ENCODE data around the gene MKI67. TPM values are rescaled to one million over a fixed set of nuclear protein-coding genes. Genes with fewer than 3 reads are reported as not detected.

MKI67 gene
- total and polyA plus RNA-seq, 2 of the 13 experiments (the other 11 are each of a cell fraction or from before 2014, with no cell fraction given): 6.7 to 22.9 TPM

- TF ChIP-seq, protein P1, sequence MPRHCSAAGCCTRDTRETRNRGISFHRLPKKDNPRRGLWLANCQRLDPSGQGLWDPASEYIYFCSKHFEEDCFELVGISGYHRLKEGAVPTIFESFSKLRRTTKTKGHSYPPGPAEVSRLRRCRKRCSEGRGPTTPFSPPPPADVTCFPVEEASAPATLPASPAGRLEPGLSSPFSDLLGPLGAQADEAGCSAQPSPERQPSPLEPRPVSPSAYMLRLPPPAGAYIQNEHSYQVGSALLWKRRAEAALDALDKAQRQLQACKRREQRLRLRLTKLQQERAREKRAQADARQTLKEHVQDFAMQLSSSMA (CRISPR knock-in tag; IDR thresholded peaks at IDR 0.05): no peak
- no peak for TF ChIP-seq MED1 (CRISPR knock-in tag; IDR thresholded peaks at IDR 0.05)
- TF ChIP-seq ZBTB34 (CRISPR knock-in tag; IDR thresholded peaks at IDR 0.05): no peak
- no peak for TF ChIP-seq RFX3 (CRISPR knock-in tag; IDR thresholded peaks at IDR 0.05)
- TF ChIP-seq ZNF639 (CRISPR knock-in tag; conservative IDR thresholded peaks at IDR 0.05): no peak
- no peak for TF ChIP-seq SAFB2 (CRISPR knock-in tag; IDR thresholded peaks at IDR 0.05; ENCODE audit: borderline replicate concordance, low read depth)
- no peak for TF ChIP-seq ZNF777 (CRISPR knock-in tag; IDR thresholded peaks at IDR 0.05)
- no peak for TF ChIP-seq ZNF446 (CRISPR knock-in tag; IDR thresholded peaks at IDR 0.05)
- TF ChIP-seq ZNF17 (CRISPR knock-in tag; IDR thresholded peaks at IDR 0.05): no peak
- TF ChIP-seq CCAR2 (optimal IDR thresholded peaks at IDR 0.05; ENCODE audit: low read depth, low read length): no peak
Observed at GRCh38 chr10:128147064-128147463, 20.8 kb upstream of the MKI67 start (continued).

- FAIRE-seq: no peak
- in situ Hi-C loops (cut with HindIII; ENCODE audit: extremely low pct_ligation_motif_present, low pct_unique_long_range_greater_than_20kb) (no loop called here), intact Hi-C loops (cut with micrococcal nuclease; ENCODE audit: unreplicated experiment) (no loop called here)
- ChIA-PET POLR2A (no interaction called here), CTCF (ENCODE audit: low intra/inter-chr PET ratio, low total read pairs) (no interaction called here)
- Histone ChIP-seq H3K27ac (ENCODE audit: extremely low read length, insufficient read depth, low read length) (no peak overlapping the region), H3K27me3 (ENCODE audit: control insufficient read depth in 1 of 2, insufficient read depth in 2 of 2, low read length in 2 of 2) (no peaks in the 10 kb centered on the region), H3K9me3 (ENCODE audit: low read length) (no peaks in the 10 kb centered on the region), H3K4me3 (replicated peaks in 1 of 3; ENCODE audit: insufficient read depth in 1 of 3, low read depth in 2 of 3, low read length in 3 of 3) (no peak overlapping the region), H3K79me2 (ENCODE audit: insufficient read depth, low read length) (no peaks in the 10 kb centered on the region), H3K36me3 (replicated peaks in 1 of 2; ENCODE audit: control insufficient read depth in 1 of 2, insufficient read depth in 2 of 2, low read length in 2 of 2) (no peaks in the 10 kb centered on the region), H3K4me1 (ENCODE audit: insufficient read depth, low read length) (no peaks in the 10 kb centered on the region), H3K4me2 (ENCODE audit: low read depth, low read length) (no peak overlapping the region), H4K20me1 (ENCODE audit: insufficient read depth, low read length) (no peaks in the 10 kb centered on the region), H3K9ac (ENCODE audit: insufficient read depth, low read depth, low read length) (no peak overlapping the region), H2AFZ (ENCODE audit: low read length) (no peak overlapping the region)
- no TSS peak for BruUV-seq (replicated peaks)
- no peak for TF ChIP-seq SETDB1 (CRISPR knock-in tag; IDR thresholded peaks at IDR 0.05; ENCODE audit: borderline replicate concordance)
- TF ChIP-seq ZNF44 (CRISPR knock-in tag; IDR thresholded peaks at IDR 0.05): no peak
- no peak for TF ChIP-seq ZNF496 (CRISPR knock-in tag; IDR thresholded peaks at IDR 0.05; ENCODE audit: insufficient replicate concordance)
- TF ChIP-seq, protein P2, sequence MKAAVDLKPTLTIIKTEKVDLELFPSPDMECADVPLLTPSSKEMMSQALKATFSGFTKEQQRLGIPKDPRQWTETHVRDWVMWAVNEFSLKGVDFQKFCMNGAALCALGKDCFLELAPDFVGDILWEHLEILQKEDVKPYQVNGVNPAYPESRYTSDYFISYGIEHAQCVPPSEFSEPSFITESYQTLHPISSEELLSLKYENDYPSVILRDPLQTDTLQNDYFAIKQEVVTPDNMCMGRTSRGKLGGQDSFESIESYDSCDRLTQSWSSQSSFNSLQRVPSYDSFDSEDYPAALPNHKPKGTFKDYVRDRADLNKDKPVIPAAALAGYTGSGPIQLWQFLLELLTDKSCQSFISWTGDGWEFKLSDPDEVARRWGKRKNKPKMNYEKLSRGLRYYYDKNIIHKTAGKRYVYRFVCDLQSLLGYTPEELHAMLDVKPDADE (CRISPR knock-in tag; IDR thresholded peaks at IDR 0.05): no peak
- TF ChIP-seq, protein P3, sequence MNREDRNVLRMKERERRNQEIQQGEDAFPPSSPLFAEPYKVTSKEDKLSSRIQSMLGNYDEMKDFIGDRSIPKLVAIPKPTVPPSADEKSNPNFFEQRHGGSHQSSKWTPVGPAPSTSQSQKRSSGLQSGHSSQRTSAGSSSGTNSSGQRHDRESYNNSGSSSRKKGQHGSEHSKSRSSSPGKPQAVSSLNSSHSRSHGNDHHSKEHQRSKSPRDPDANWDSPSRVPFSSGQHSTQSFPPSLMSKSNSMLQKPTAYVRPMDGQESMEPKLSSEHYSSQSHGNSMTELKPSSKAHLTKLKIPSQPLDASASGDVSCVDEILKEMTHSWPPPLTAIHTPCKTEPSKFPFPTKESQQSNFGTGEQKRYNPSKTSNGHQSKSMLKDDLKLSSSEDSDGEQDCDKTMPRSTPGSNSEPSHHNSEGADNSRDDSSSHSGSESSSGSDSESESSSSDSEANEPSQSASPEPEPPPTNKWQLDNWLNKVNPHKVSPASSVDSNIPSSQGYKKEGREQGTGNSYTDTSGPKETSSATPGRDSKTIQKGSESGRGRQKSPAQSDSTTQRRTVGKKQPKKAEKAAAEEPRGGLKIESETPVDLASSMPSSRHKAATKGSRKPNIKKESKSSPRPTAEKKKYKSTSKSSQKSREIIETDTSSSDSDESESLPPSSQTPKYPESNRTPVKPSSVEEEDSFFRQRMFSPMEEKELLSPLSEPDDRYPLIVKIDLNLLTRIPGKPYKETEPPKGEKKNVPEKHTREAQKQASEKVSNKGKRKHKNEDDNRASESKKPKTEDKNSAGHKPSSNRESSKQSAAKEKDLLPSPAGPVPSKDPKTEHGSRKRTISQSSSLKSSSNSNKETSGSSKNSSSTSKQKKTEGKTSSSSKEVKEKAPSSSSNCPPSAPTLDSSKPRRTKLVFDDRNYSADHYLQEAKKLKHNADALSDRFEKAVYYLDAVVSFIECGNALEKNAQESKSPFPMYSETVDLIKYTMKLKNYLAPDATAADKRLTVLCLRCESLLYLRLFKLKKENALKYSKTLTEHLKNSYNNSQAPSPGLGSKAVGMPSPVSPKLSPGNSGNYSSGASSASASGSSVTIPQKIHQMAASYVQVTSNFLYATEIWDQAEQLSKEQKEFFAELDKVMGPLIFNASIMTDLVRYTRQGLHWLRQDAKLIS (CRISPR knock-in tag; IDR thresholded peaks at IDR 0.05): no peak
- no peak for TF ChIP-seq CCDC6 (CRISPR knock-in tag; IDR thresholded peaks at IDR 0.05)
- TF ChIP-seq ONECUT2 (CRISPR knock-in tag; IDR thresholded peaks at IDR 0.05): no peak
- DNase-seq (ENCODE audit: low spot score): no peak
- no peak for ATAC-seq
- WGBS (ENCODE audit: low lambda C conversion rate): 0% methylated on average over 1 of the region's 1 CpG
Observed at GRCh38 chr10:128144547-128144946, 18.3 kb upstream of the MKI67 start.
